HEK293T (cell line): Measurements from ENCODE around the gene ANO3.

Experiments
- BHLHE40 ChIP-seq: fragments of 450-650 bp; IDR thresholded peaks from 2 replicates; pipeline ENCODE4 v1.6.1; 2016; ENCODE audit warnings: mild to moderate bottlenecking, moderate library complexity, borderline replicate concordance
- CTBP1 ChIP-seq: fragments of 450-650 bp; IDR thresholded peaks from 2 replicates; pipeline ENCODE4 v1.6.1; 2016; ENCODE audit warnings: borderline replicate concordance
- ELF4 ChIP-seq: fragments of 450-650 bp; IDR thresholded peaks from 2 replicates; pipeline ENCODE4 v1.6.1; 2017; ENCODE audit warnings: antibody characterized with exemption
- FOXA1 ChIP-seq: fragments of 450-650 bp; IDR thresholded peaks from 2 replicates; pipeline ENCODE4 v1.6.1; 2016; ENCODE audit warnings: mild to moderate bottlenecking
- FOXK2 ChIP-seq: fragments of 450-650 bp; IDR thresholded peaks from 2 replicates; pipeline ENCODE4 v1.6.1; 2016; ENCODE audit warnings: mild to moderate bottlenecking
- FOXM1 ChIP-seq: fragments of 450-650 bp; IDR thresholded peaks from 2 replicates; pipeline ENCODE4 v1.6.1; 2017; ENCODE audit warnings: mild to moderate bottlenecking, borderline replicate concordance
- LEF1 ChIP-seq: fragments of 450-650 bp; IDR thresholded peaks from 2 replicates; pipeline ENCODE4 v1.6.1; 2017; ENCODE audit warnings: mild to moderate bottlenecking, borderline replicate concordance
- NFRKB ChIP-seq: fragments of 450-650 bp; IDR thresholded peaks from 2 replicates; pipeline ENCODE4 v1.6.1; 2016; ENCODE audit warnings: mild to moderate bottlenecking, moderate library complexity
- SP1 ChIP-seq: fragments of 450-650 bp; IDR thresholded peaks from 2 replicates; pipeline ENCODE4 v1.6.1; 2017
- SUZ12 ChIP-seq: fragments of 450-650 bp; IDR thresholded peaks from 2 replicates; pipeline ENCODE4 v1.6.1; 2016; ENCODE audit warnings: mild to moderate bottlenecking
- TARDBP ChIP-seq: fragments of 450-650 bp; IDR thresholded peaks from 2 replicates; pipeline ENCODE4 v1.6.1; 2016
- ZNF384 ChIP-seq: fragments of 450-650 bp; IDR thresholded peaks from 2 replicates; pipeline ENCODE4 v1.6.1; 2016

GRCh38 chr11:26322335-26323067 is 9.4 kb upstream of the ANO3 start:
- TF ChIP-seq SUZ12 (no peak), FOXK2 (no peak), FOXM1 (no peak), BHLHE40 (no peak), TARDBP (no peak), LEF1 (no peak), SP1 (no peak), ZNF384 (no peak), FOXA1 (no peak), ELF4 (no peak), CTBP1 (no peak), NFRKB (no peak)
